Adrenal gland (tissue), 19 donors: Measurements from ENCODE around the gene RAB3B. TPM values are rescaled to one million over a fixed set of nuclear protein-coding genes. Genes with fewer than 3 reads are reported as not detected.

Source experiments
- DNase-seq, 7 donors: peaks; one replicate each; pipeline ENCODE4 v3.0.0-alpha.2; 2019 to 2020
- H3K27ac ChIP-seq, 5 donors: fragments of 200-600 bp; sonication (generic) in 4 of 5; 1 replicate in 3 of 5; 2 replicates in 2 of 5; pipeline versions ENCODE4 v1.5.1 to v1.8.0; 2016 to 2020; ENCODE audit warnings: mild to moderate bottlenecking in 1 of 5
- H3K27me3 ChIP-seq: fragments of 200-600 bp; 2 replicates; pipeline ENCODE4 v1.8.0; 2021
- H3K36me3 ChIP-seq, 2 donors: fragments of 200-600 bp; replicated peaks in 1 of 2; 1 replicate in 1 of 2; 2 replicates in 1 of 2; pipeline versions ENCODE4 v1.5.1 to v1.8.0; 2018 to 2022
- H3K4me1 ChIP-seq, 2 donors: fragments of 200-600 bp; replicated peaks in 1 of 2; 1 replicate in 1 of 2; 2 replicates in 1 of 2; pipeline versions ENCODE4 v1.5.1 to v1.8.0; 2018 to 2021
- H3K4me3 ChIP-seq, 4 donors: fragments of 200-600 bp; sonication (generic) in 3 of 4; one replicate each; pipeline ENCODE4 v1.5.1; 2016 to 2018
- H3K9me3 ChIP-seq, 3 donors: fragments of 200-600 bp; sonication (generic) in 1 of 3; replicated peaks in 1 of 3; 1 replicate in 2 of 3; 2 replicates in 1 of 3; pipeline versions ENCODE4 v1.5.1 to v1.8.0; 2016 to 2021
- POLR2A ChIP-seq, 2 donors: fragments of 450-650 bp; IDR thresholded peaks; one replicate each; pipeline ENCODE4 v1.6.1; 2017; ENCODE audit warnings: antibody characterized with exemption in 2 of 2, mild to moderate bottlenecking in 2 of 2, moderate library complexity in 1 of 2
- WGBS, 4 donors: extraction: QIAGEN DNeasy Blood & Tissue Kit in 2 of 4; methylation state at CpG; one replicate each; pipeline versions ENCODE4 v1.1.5 to v1.1.7; 2013 to 2017; 5-methylcytosine and 5-hydroxymethylcytosine counted together
- intact Hi-C, 2 donors: fragments of 100-400 bp; cut with DNase I; formaldehyde crosslinking; loops; one replicate each; pipeline versions ENCODE4 v1.14.1 to v1.15.0; 2022 to 2023
- long read RNA-seq, 10 donors: library from polyadenylated mRNA in 3 of 10; unstranded in 2 of 10; stranded (forward) in 1 of 10; transcript quantifications; one replicate each; pipeline ENCODE4 v2.0.0 and lab custom pipeline, GENCODE V29; 2021 to 2026
- polyA plus RNA-seq, 3 donors: library from polyadenylated mRNA; stranded (reverse); fragments of 200-250 nt in 2 of 3; fragments of 350-450 nt in 1 of 3; fragmentation: Illumina TruSeq in 1 of 3; extraction: RNeasy Lipid Tissue Mini Kit (QIAGEN cat#74804) in 1 of 3; gene quantifications; one replicate each; pipeline ENCODE4 v1.2.3, GENCODE V29; 2013 to 2014
- total RNA-seq, 9 donors: library from RNA; depleted of rRNA in 4 of 9; stranded (reverse); fragments of >200 nt in 4 of 9; fragments of 120-200 nt in 1 of 9; fragmentation: NEBNext Ultra II Directional in 1 of 9; extraction: Animal tissue kit (Norgen Biotek cat#: 25700) in 1 of 9; gene quantifications; one replicate each; pipeline versions ENCODE4 v1.1.0 to v1.2.4, GENCODE V29; 2013 to 2023
- TF ChIP-seq, protein P1 (sequence below), 6 experiments: fragments of 450-650 bp in 4 of 6; fragments of 200-600 bp in 2 of 6; sonication (generic) in 1 of 6; IDR thresholded peaks; 1 replicate in 5 of 6; 2 replicates in 1 of 6; pipeline versions ENCODE4 v1.5.1 to v1.8.0; 2016 to 2021; ENCODE audit warnings: antibody characterized with exemption in 6 of 6, mild to moderate bottlenecking in 2 of 6, moderate library complexity in 1 of 6
- donor health status: healthy with polysubstance abuse.
- donor health status: Bipolar disorder and iron deficiency.
- donor health status: DM: yes; HTN: yes; CAD: no.
- donor health status: DM: no; HTN: no; CAD: no.
- donor health status: DM: no; HTN: no; CAD: no.
- donor health status: DM: yes; HTN: yes; CAD: no.

Gene RAB3B, protein sequence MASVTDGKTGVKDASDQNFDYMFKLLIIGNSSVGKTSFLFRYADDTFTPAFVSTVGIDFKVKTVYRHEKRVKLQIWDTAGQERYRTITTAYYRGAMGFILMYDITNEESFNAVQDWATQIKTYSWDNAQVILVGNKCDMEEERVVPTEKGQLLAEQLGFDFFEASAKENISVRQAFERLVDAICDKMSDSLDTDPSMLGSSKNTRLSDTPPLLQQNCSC
- total RNA-seq (1 to 10 TPM in 7 of 9 donors, under 1 TPM in 2; 0.48 to 9.2 (median 2.2) TPM), polyA plus RNA-seq (1 to 10 TPM in 2 of 3 donors, under 1 TPM in 1; 0.20 to 4.9 (median 1.2) TPM)
- long read RNA-seq, donor 1, full-length matches to known transcripts, result 5 of 5 reads
- long read RNA-seq, donor 1, partial matches to known transcripts, result 0 of 5 reads
- long read RNA-seq, donor 1, other reads (novel, unspliced or antisense), result 0 of 5 reads
- long read RNA-seq, donor 2, full-length matches to known transcripts, result 7 of 7 reads
- long read RNA-seq, donor 2, partial matches to known transcripts, result 0 of 7 reads
- long read RNA-seq, donor 2, other reads (novel, unspliced or antisense), result 0 of 7 reads
- long read RNA-seq, donor 3, full-length matches to known transcripts, result 2 of 2 reads
- long read RNA-seq, donor 3, partial matches to known transcripts, result 0 of 2 reads
- long read RNA-seq, donor 3, other reads (novel, unspliced or antisense), result 0 of 2 reads
- long read RNA-seq, donor 4, full-length matches to known transcripts, result 1 of 6 reads
- long read RNA-seq, donor 4, partial matches to known transcripts, result 0 of 6 reads
- long read RNA-seq, donor 4, other reads (novel, unspliced or antisense), result 5 of 6 reads
- long read RNA-seq, donor 5, full-length matches to known transcripts, result 1 of 2 reads
- long read RNA-seq, donor 5, partial matches to known transcripts, result 0 of 2 reads
- long read RNA-seq, donor 5, other reads (novel, unspliced or antisense), result 1 of 2 reads
- long read RNA-seq, donor 6, full-length matches to known transcripts, result 5 of 7 reads
- long read RNA-seq, donor 6, partial matches to known transcripts, result 0 of 7 reads
- long read RNA-seq, donor 6, other reads (novel, unspliced or antisense), result 2 of 7 reads
- long read RNA-seq, donor 7, full-length matches to known transcripts, result 1 of 1 reads
- long read RNA-seq, donor 7, partial matches to known transcripts, result 0 of 1 reads
- long read RNA-seq, donor 7, other reads (novel, unspliced or antisense), result 0 of 1 reads
- long read RNA-seq, donor 8, full-length matches to known transcripts, result 3 of 3 reads
- long read RNA-seq, donor 8, partial matches to known transcripts, result 0 of 3 reads
- long read RNA-seq, donor 8, other reads (novel, unspliced or antisense), result 0 of 3 reads
- long read RNA-seq, donor 9, full-length matches to known transcripts, result 1 of 1 reads
- long read RNA-seq, donor 9, partial matches to known transcripts, result 0 of 1 reads
- long read RNA-seq, donor 9, other reads (novel, unspliced or antisense), result 0 of 1 reads
- long read RNA-seq, donor 10, full-length matches to known transcripts, result 4 of 4 reads
- long read RNA-seq, donor 10, partial matches to known transcripts, result 0 of 4 reads
- long read RNA-seq, donor 10, other reads (novel, unspliced or antisense), result 0 of 4 reads

DNA sequence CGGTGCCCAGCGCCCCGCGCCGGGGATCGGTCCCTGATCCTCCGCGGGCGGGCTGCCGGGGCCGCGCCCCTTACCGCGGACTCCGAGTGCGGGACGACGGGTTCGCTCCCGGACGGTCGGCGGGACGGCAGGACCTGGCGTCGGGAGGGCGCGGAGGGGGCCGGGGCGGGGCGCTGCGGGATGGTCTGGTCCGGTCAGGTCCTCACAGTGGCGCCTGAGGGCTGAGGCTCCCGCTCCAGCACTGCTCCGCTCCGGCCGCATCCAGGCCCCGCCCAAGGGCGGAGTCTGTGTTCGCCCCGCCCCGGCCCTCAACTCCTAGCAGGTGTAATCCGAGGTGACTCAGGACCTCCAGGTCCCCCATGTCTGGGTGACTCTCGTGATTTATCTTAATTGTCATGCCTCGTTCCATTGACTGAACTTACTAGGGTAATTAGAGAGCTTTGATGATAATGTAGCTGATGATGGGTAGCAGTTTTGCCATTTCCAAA lies at the start of gene RAB3B:
Gene RAB3B, minus strand, starts transcription at position 223 of the 488 bp plus-strand sequence. CDS start 13,583 bp downstream, outside the sequence.
- no peak within 1 kb of the TSS for H3K27ac ChIP-seq
- H3K36me3 ChIP-seq, result no peaks in the 10 kb centered on the region
- peaks cover 6% of the 10 kb centered on the region for H3K27me3 ChIP-seq
- intact Hi-C loops, result no loop called here
- no peaks in the 10 kb centered on the region for H3K4me1 ChIP-seq
- TF ChIP-seq POLR2A (IDR thresholded peaks at IDR 0.05), result no peak
- TF ChIP-seq, protein P1, sequence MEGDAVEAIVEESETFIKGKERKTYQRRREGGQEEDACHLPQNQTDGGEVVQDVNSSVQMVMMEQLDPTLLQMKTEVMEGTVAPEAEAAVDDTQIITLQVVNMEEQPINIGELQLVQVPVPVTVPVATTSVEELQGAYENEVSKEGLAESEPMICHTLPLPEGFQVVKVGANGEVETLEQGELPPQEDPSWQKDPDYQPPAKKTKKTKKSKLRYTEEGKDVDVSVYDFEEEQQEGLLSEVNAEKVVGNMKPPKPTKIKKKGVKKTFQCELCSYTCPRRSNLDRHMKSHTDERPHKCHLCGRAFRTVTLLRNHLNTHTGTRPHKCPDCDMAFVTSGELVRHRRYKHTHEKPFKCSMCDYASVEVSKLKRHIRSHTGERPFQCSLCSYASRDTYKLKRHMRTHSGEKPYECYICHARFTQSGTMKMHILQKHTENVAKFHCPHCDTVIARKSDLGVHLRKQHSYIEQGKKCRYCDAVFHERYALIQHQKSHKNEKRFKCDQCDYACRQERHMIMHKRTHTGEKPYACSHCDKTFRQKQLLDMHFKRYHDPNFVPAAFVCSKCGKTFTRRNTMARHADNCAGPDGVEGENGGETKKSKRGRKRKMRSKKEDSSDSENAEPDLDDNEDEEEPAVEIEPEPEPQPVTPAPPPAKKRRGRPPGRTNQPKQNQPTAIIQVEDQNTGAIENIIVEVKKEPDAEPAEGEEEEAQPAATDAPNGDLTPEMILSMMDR (IDR thresholded peaks at IDR 0.05), result no peak
- DNase-seq, result peak; percentile 50 to 80 (median 76)
- H3K4me3 ChIP-seq, result peak within 1 kb of the TSS in 2 of 4 donors; percentile 15 to 60
- no peaks in the 10 kb centered on the region for H3K9me3 ChIP-seq
- 0 to 5% (median 1%) methylated on average over 2 to 46 of the region's 46 CpGs for WGBS, 4 donors

DNA sequence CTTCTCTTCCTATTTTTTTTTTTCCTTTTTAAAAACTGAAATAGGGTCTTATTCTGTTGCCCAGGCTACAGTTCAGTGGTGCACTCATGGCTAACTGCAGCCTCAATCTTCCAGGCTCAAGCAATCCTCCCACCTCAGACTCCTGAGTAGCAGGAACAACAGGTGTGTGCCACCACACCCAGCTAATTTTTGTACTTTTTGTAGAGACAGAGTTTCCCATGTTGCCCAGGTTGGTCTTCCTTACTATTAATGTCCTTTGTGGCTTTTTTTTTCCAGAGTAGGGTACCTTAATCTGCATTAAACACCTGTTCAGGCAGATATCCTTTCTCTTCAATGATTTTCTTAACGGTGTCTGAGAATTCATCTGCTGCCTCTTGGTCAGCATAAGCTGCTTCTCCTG lies 47.4 kb upstream of the RAB3B start:
- Histone ChIP-seq H3K27me3 (no peaks in the 10 kb centered on the region), H3K9me3 (no peaks in the 10 kb centered on the region), H3K4me1 (peaks cover 0 to 5% of the 10 kb centered on the region in 2 donors), H3K36me3 (peaks cover 0 to 18% of the 10 kb centered on the region in 2 donors), H3K4me3 (no peak overlapping the region), H3K27ac (no peak overlapping the region)
- 93 to 100% (median 95%) methylated on average over 1 of the region's 1 CpG for WGBS, 4 donors
- TF ChIP-seq, protein P1 (IDR thresholded peaks at IDR 0.05), result no peak
- TF ChIP-seq POLR2A (IDR thresholded peaks at IDR 0.05), result no peak
- no peak for DNase-seq
- intact Hi-C loops, result no loop called here

DNA sequence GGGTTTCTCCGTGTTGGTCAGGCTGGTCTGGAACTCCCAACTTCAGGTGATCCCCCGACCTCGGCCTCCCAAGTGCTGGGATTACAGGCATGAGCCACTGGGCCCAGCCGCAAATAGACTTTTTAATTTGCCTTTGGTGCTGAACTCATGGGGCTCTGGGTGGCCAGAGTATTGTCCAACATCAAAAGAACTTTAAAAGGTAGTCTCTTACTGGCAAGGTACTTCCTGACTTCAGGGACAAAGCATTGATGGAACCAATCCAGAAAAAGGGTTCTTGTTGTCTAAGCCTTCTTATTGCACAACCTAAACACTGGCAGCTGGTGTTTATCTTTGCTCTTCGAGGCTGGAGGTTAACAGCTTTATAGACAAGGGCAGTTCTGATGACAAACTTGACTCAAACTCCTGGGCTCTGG lies 46.9 kb upstream of the RAB3B start:
- no peaks in the 10 kb centered on the region for H3K27me3 ChIP-seq
- peaks cover 2 to 10% of the 10 kb centered on the region in 2 donors for H3K4me1 ChIP-seq
- peaks cover 0 to 18% of the 10 kb centered on the region in 2 donors for H3K36me3 ChIP-seq
- DNase-seq, result peak in 2 of 7 donors; percentile 16 to 23
- no peaks in the 10 kb centered on the region for H3K9me3 ChIP-seq
- H3K4me3 ChIP-seq, result no peak overlapping the region
- WGBS, 4 donors, result 61 to 91% (median 84%) methylated on average over 4 to 5 of the region's 5 CpGs
- no peak overlapping the region for H3K27ac ChIP-seq
- TF ChIP-seq, protein P1 (IDR thresholded peaks at IDR 0.05), result no peak
- no peak for TF ChIP-seq POLR2A (IDR thresholded peaks at IDR 0.05)
- intact Hi-C loops, result no loop called here
